Limb (tissue), 2 donors: ENCODE results near the gene NLRP1.
"Not testable (repeated sequence)": the region's sequence is repeated elsewhere in the genome, so short reads cannot be mapped to it uniquely, and the experiment has no call there.

Source experiments
- DNase-seq, 2 donors: peaks; one replicate each; pipeline ENCODE4 v3.0.0-alpha.2; 2016; ENCODE audit errors: extremely low spot score in 2 of 2

NLRP1 gene

DNA sequence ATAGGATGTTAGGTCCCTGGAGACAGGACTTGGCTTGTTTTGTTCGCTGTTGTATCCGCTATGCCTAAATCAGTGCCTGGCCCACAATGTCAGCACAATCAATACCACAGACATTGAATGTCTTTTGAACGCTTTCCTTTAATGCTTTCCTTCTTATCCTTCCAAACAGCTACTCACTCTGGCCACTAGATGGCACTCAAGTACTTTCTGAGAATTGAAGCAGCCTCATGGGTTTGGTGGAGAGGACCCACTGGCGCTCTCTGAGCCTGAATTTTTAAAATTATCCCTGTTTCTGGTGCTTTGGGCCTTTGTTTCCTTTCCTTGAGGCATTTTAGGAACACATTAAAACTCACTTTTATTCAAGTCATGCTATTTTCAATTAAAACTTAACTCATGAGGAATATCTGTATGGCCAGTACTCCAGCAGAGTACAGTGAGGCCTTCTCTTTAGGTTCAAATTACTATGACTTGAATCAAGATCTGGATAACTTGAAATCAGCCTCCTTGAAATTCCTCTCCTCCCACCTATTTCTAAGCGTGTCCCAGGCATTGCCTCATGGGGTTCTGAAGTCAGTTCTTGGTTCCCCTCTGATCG lies 3.2 kb upstream of the NLRP1 start:
- peak; percentile 56 to 76 for DNase-seq

- no peak for DNase-seq
These were observed 1.7 kb upstream of the NLRP1 start for GRCh38 chr17:5585836-5586521.

DNA sequence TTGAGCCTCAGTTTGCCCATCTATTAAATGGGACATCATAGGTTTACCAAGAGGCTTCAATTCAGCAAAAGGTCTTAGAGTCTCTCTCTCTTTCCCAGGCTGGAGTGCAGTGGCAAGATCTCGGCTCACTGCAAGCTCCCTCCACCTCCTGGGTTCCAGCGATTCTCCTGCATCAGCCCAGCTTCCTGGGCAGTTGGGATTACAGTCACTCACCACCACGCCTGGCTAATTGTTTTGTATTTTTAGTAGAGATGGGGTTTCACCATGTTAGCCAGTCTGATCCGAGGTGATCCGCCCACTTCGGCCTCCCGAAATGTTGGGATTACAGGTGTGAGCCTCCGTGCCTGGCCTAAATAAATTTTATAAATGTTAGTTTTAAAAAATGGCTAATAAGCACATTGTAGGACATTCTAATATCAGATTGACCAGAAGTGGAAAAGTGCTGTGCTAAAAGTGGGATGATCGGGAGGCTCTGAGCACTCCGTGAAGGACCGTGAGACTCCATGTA lies 1.0 kb upstream of the NLRP1 start:
- no peak for DNase-seq

- no peak for DNase-seq
These were observed 605 bp downstream of the NLRP1 start for GRCh38 chr17:5583426-5584382.

DNA sequence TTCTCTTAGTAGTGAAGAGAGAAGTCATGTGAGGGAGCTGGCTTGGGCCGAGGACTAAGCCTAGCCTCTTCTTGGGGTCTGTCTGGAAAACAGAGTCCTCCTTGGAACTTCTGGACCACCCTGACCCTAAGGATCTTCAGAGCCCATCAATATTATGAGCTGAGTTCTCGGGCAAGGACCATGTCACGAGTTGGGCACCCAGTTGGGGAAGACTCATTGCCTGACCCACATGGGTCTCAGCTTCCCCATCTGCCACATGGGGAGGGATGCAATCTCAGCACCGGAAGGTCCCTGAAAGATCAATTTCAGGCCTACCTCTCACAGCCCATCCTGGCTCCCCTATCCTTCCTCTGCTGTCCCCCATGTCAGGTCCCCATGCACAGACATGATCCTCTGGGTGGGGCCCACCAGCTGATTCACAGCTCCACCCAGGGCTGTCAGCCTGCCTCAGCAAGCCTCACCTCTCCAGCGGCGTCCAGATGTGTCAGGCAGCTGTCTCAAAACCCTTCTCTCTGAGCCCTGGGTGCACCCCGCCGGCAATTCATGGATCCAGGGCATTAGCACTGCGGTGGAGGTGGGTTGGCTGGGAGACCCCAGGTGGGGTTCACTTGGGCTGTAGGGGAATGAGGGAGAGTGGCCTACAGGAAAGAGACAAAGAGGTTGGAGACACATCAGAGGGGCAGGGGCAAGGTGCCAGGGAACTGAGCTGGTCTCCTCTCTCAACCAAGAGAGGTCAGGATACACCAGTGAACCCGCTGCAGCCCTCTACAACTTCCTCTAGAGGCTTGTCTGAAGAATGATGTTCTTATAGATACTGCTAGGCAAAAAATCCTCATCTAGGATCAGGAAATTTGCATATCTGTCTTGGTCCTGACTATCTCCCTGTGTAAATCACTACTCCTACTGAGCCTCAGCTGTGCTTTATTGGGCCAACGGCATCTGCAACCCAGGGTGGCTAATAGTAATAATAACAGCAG lies 1.8 kb downstream of the NLRP1 start:
- DNase-seq, result no peak

DNA sequence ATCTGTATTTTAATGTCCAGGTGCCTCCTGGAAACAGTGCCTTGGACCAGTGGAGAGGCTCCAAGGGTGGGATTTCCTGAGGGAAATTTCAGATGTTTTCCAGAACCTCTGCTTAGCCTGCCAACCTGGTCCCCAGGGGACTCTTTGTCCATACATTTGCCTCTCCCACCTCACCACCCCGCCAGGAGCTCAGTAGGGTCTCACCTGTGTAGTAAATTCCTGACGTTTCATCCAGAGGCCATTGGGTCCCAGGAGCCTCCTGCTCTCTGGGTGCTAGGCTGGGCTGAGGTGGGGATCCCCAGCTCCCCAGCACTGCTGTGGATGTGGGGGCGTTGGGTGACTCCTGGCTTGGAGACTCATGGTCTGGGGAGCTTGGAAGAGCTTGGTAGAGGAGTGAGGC lies 2.7 kb downstream of the NLRP1 start:
- DNase-seq, result no peak

- no peak for DNase-seq
These were observed 3.3 kb downstream of the NLRP1 start for GRCh38 chr17:5580969-5581368.

DNA sequence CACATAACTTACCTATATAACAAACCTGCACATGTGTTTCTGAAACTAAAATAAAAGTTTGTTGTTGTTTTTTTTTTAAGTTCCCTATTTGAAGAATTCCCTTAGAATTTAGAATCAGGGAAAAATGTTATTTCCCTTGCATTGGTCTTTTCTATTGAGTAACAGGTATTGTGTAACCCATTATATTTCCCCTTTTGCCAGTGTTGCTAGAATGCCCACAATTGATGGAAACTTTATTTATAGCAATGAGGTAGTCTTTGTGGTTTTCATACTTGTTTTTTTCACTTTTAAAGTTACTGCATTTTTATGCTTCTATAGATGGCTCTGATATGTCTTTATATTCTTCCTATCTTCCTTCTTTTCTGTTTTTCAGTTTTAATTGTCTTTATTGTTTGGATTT lies 3.9 kb downstream of the NLRP1 start:
- no peak for DNase-seq

DNA sequence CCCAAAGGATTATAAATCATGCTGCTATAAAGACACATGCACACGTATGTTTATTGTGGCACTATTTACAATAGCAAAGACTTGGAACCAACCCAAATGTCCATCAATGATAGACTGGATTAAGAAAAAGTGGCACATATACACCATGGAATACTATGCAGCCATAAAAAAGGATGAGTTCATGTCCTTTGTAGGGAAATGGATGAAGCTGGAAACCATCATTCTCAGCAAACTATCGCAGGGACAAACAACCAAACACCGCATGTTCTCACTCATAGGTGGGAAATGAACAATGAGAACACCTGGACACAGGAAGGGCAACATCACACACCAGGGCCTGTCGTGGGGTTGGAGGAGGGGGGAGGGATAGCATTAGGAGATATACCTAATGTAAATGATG lies 5.5 kb downstream of the NLRP1 start:
- DNase-seq, result not testable (repeated sequence)

- DNase-seq, result not testable (repeated sequence)
These were observed 11.3 kb downstream of the NLRP1 start for GRCh38 chr17:5573017-5573416.

GRCh38 chr17:5571281-5571680 lies 13.0 kb downstream of the NLRP1 start:
- no peak for DNase-seq

DNA sequence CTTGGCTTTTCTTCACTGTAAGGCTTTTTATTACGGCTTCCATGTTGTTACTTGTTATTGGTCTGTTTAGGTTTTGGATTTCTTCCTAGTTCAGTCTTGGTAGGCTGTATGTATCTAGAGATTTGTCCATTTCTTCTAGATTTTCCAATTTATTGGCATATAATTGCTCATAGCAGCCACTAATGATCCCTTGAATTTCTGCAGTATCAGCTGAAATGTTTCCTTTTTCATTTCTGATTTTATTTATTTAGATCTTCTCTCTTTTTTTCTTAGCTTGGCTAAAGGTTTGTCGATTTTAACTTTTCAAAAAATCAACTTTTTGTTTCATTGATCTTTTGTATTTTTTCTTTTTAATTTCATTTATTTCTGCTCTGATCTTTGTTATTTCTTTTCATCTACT lies 18.5 kb downstream of the NLRP1 start:
- no peak for DNase-seq

GRCh38 chr17:5563456-5563855 lies 20.9 kb downstream of the NLRP1 start:
- DNase-seq, result no peak

GRCh38 chr17:5562661-5563360 lies 21.5 kb downstream of the NLRP1 start:
- no peak for DNase-seq

DNA sequence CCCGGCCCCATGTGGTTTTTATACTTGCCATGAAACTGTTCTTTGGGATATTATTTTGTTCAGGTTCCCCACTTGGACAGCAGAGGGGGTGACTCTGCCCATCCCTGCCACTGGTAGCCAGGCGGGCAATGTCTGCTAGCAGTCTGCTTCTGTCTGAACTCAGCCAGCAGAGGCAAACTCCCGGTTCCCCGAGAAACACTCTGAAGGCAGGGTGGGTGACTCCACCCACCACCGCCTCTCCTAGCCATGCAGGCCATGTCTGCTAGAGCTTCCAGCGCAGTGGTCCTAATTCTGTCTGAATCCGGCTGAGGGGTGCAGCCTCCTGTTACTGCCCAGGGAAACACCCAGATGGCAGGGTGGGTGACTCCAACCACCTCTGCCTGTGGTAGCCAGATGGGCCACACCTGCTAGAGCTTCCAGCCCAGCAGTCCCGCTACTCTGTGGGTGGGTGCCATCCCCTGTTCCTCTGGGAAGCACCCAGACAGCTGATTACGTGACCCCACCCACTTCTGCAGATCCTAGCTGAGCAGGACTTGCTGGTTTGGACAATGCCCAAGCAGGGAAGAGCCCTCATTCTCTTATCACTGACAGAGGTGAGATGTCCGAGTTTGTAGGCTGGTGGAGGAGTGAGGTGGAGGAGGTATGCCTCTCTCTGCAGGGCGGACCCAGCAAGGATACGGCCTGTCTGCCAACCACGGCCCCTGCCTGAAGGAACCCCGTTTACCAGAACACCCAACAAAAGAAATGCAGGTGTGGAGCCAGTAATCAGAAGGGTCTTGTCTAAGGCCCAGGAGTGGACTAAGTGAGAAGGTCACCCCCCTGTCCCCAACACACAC lies 22.4 kb downstream of the NLRP1 start:
- no peak for DNase-seq

DNA sequence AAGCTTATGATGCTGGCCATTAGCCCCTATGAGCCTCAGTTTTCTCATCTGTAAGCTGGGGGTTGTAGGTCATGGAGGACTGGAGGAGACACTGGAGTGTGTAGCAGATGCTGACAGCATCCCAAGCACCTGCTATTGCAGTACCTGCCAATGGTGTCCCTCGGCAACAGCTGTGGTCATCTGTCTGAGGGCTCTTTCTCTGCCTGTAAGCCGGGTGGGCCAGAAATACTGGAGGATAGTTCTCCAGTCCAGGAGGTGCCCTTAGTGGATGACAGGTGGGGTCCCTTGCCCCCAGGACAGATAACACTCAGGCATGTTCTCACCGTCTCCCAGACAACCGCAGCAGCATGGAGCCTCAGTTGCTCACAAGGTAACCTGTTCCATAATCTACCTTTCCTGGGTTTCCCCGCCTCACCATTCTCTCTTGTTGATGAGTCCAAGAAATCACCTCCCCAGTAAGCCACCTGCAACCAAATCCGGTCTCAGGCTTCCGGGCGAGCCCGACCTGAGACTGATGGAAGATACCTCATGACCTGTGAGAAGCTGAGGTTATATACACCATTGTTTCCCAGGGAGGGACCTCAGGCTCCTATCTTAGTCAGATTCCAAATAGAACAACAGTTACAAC lies 23.8 kb downstream of the NLRP1 start:
- DNase-seq, result no peak

DNA sequence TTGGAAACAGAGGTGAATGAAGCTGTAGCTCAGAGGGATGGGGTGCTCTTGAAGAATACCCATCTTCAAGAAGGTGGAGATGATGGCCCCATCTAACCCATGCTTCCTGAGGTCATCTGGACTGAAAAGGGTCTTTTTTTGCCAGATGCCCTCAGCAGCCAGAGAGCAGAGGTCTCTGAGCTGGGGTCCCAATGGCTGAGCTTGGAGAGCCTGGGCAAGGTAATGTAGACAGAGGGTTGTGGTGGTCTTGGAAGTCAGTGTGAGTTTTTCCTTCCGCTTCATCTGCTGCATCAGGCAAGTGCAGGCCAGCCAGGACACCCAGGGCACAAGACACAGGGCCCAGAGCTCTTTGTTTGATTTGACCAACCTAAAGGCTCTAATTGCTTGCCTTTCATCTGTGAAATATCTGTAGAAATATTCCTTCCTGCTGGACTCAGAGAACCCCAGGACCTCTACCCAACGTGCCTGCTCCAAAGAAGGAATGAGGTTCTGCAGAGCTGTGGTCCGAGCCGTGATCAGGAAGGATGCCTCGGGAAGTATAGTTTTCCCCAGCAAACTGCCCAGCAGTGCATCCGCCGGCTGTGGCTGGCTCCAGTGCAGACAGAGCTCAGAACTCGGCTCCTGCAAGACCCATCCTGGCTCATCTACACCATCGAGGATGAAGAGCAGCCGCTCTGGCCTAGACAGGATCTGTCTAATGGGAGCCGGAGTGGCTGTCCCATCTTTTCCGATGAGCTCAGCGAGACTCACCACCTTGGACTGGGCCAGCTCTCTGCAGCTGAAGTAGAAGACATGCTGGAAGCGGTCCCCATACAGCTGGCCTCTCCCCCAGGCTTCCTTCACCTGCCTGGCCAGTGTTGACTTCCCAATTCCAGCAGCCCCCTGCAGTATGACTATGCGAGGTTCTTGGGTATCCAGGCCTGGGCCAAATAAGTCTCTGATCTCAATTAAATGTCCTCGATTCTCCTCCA lies 25.2 kb downstream of the NLRP1 start:
- DNase-seq, result no peak

DNA sequence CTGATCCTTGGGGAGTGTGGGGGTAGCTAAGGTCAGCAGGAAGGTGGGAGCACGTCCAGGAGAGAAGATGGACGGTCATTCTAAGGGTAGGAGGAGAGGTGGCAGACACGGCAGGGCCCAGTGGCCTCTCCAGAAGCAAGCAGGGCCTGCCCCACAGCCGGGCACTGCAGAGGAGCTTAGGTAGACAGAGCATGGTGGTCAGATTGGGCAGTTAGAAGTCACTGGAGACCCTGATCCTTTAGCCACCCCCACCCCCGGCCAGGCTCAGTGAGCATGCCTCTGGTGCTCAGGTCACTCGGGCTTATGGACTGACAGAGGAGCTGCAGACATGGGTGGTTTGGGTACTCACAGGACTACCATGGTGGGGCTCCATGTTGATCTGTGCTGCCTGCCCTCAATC lies 26.3 kb downstream of the NLRP1 start:
- no peak for DNase-seq
